Measurements from ENCODE around the gene SRGAP3.

DNA sequence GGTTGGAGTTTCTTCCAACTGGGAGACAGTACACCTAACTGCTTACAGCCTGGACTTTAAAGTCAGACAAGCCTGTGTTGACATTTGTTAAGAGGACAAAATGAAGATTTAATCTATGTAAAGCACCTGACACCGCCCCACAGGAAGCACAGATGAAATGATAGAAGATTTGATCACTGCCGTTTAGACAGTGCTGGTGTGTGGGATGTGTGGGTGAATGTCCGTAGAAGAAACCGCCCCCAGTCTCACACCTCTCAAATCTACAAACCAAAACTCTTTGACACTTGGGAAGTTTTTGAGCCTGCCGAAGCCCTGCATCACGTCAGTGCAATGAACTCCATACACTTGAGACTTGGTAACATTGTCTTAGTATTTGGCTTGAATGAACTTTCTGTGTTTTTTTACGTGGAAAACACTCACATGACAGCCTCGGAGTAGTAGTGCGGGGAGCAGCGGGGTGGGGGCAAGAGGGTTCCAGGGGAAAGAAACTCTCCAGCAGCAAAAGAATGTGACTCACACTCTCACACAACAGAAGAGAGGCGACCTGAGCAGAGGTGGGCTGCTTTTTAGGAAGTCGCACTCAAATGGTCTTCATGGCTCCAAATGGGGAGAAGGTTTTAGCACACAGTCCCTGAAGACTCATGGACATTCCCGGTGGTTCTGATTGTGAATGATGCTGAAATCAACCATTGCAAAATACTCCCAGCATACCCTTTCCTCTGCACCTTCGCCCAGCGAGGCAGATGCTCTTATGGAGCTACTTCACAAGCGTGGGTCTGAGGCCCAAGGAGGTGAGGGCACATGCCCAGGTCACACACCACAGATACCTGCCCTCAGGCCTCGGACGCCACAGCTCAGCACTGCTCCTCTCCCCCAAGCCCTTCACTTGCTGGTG is 79.2 kb downstream of the SRGAP3 start:
- no peak for TF ChIP-seq POLR2A (IDR thresholded peaks at IDR 0.05; ENCODE audit: low read depth, low read length)
- no peak for TF ChIP-seq TAF1 (IDR thresholded peaks at IDR 0.05; ENCODE audit: borderline replicate concordance, low read depth, low read length)
